Measurements from ENCODE around the gene RPRD1B. TPM values are rescaled to one million over a fixed set of nuclear protein-coding genes. Genes with fewer than 3 reads are reported as not detected.
A peak's percentile ranks its signal among the peaks of the same experiment; 100 is the strongest.

Gene RPRD1B
- total RNA-seq, 1 experiment from 2014 or later, result 43.6 TPM

- CTCF ChIA-PET, result no interaction called here
Observed at GRCh38 chr20:38135651-38136420, 102.3 kb downstream of the RPRD1B start.

GRCh38 chr20:38136421-38137245 lies 103.1 kb downstream of the RPRD1B start:
- no peaks in the 10 kb centered on the region for H3F3A ChIP-seq (ENCODE audit: low read length, unreplicated experiment)
- no peaks in the 10 kb centered on the region for H3K9me2 ChIP-seq (replicated peaks; ENCODE audit: low read length)
- H3K4me3 ChIP-seq (ENCODE audit: low read length), result no peak overlapping the region
- no peak overlapping the region for H3K4me2 ChIP-seq (ENCODE audit: low read length)
- H3K36me3 ChIP-seq (ENCODE audit: low read depth, low read length), result peaks cover 72% of the 10 kb centered on the region
- DNase-seq (no peak), ATAC-seq (no peak)
- peaks cover 29% of the 10 kb centered on the region for H3K4me1 ChIP-seq (ENCODE audit: insufficient read depth, low read length)
- H4K20me1 ChIP-seq (ENCODE audit: low read length), result no peaks in the 10 kb centered on the region
- ChIA-PET CTCF (no interaction called here), POLR2A (ENCODE audit: unreplicated experiment) (no interaction called here)
- H3K27me3 ChIP-seq (ENCODE audit: low read length), result no peaks in the 10 kb centered on the region
- no peaks in the 10 kb centered on the region for H3K79me2 ChIP-seq (ENCODE audit: low read length)
- BruUV-seq (replicated peaks), result no TSS peak
- H3K9ac ChIP-seq (ENCODE audit: low read length), result no peak overlapping the region
- H3K9me3 ChIP-seq (ENCODE audit: low read length), result no peaks in the 10 kb centered on the region
- H2AFZ ChIP-seq (ENCODE audit: low read length), result no peak overlapping the region
- intact Hi-C loops (cut with micrococcal nuclease), result no loop called here
- TF ChIP-seq CTCF (conservative IDR thresholded peaks at IDR 0.05; ENCODE audit: low read depth, low read length), result no peak
- TF ChIP-seq EZH2phosphoT487 (IDR thresholded peaks at IDR 0.05; ENCODE audit: borderline replicate concordance, low read length), result no peak
- TF ChIP-seq EZH2 (IDR thresholded peaks at IDR 0.05; ENCODE audit: low read length, unreplicated experiment), result no peak
- H3K27ac ChIP-seq (ENCODE audit: low read length), result no peak overlapping the region

More at GRCh38 chr20:38135651-38136420, 102.3 kb downstream of the RPRD1B start:
- Histone ChIP-seq H3K9me3 (ENCODE audit: low read length) (no peaks in the 10 kb centered on the region), H3K4me1 (ENCODE audit: insufficient read depth, low read length) (peaks cover 34% of the 10 kb centered on the region), H3K4me2 (ENCODE audit: low read length) (no peak overlapping the region), H2AFZ (ENCODE audit: low read length) (no peak overlapping the region), H3K27ac (ENCODE audit: low read length) (peak overlapping the region; percentile 73), H3K27me3 (ENCODE audit: low read length) (no peaks in the 10 kb centered on the region), H4K20me1 (ENCODE audit: low read length) (no peaks in the 10 kb centered on the region), H3K36me3 (ENCODE audit: low read depth, low read length) (peaks cover 69% of the 10 kb centered on the region), H3F3A (ENCODE audit: low read length, unreplicated experiment) (no peaks in the 10 kb centered on the region), H3K4me3 (ENCODE audit: low read length) (no peak overlapping the region), H3K79me2 (ENCODE audit: low read length) (no peaks in the 10 kb centered on the region), H3K9me2 (replicated peaks; ENCODE audit: low read length) (no peaks in the 10 kb centered on the region), H3K9ac (ENCODE audit: low read length) (no peak overlapping the region)
- intact Hi-C loops (cut with micrococcal nuclease), result no loop called here
- POLR2A ChIA-PET (ENCODE audit: unreplicated experiment), result no interaction called here
- TF ChIP-seq CTCF (conservative IDR thresholded peaks at IDR 0.05; ENCODE audit: low read depth, low read length) (no peak), EZH2phosphoT487 (IDR thresholded peaks at IDR 0.05; ENCODE audit: borderline replicate concordance, low read length) (no peak), EZH2 (IDR thresholded peaks at IDR 0.05; ENCODE audit: low read length, unreplicated experiment) (no peak)
- BruUV-seq (replicated peaks), result no TSS peak
- ATAC-seq (no peak), DNase-seq (no peak)
